Stimulated activated CD4-positive, alpha-beta T cell treated with anti-CD3 and anti-CD28 coated beads, Interleukin-2, amount 100 ng/mL, for 4 hours (primary cell): ENCODE results near the gene CDCA8.
"Not testable (repeated sequence)": the region's sequence is repeated elsewhere in the genome, so short reads cannot be mapped to it uniquely, and the experiment has no call there.

Source experiments
- DNase-seq: peaks from one replicate; pipeline ENCODE4 v3.0.0-alpha.2; 2020; ENCODE audit warnings: low read depth

CDCA8 gene

GRCh38 chr1:37718181-37718900 is 26.0 kb downstream of the CDCA8 start:
- no peak for DNase-seq

DNA sequence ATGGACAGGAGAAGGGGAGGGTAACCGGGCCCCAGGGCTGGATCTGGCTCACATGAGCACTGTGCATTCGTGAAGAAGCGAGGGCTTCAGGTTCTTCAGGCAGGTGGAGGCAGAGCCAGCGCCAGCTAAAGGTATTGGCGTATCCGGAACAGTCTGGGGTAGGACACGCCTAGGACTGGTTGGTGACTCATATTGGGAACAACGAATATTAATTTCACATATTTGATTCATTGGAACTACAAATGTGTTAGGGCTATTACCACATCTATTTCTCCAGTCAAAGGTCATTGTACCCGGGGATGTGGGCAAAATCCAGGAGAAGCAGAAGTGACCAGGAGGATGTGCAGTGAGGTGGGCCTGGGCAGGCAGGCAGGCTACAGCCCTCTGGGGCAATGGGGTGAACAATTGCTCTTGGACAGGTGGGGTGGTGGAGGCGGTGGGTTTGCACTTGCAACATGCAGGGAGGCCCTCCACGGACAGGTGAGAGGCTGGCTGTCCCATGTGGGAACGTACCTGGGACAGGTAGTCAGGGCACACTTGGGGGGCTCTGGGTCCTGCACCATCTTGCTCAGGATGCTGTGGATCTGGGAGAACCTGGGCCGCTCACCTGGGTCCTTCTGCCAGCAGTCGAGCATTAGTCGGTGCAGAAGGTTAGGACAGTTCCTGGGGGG is 26.7 kb downstream of the CDCA8 start:
- DNase-seq, result no peak

- no peak for DNase-seq
Measured at GRCh38 chr1:37719572-37720195, 27.4 kb downstream of the CDCA8 start.

GRCh38 chr1:37720231-37721130 is 28.2 kb downstream of the CDCA8 start:
- no peak for DNase-seq

DNA sequence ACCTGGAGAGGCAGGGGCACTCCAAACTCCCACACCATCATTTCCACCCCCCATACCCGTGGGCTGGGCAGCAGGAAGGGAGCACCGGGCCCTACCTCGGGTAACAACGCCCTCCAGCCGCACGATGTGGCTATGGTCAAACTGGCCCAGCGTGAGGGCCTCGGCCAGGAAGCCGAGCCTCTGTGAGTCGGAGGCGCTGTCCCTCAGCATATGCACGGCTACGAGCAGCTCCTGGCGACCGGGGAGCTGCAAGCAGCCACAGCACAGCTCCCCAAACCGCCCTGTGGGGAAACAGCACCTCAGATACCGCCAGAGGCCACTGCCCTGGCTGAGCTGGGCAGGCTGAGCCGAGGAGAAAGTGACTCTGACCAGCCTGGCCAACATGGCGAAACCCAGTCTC is 29.2 kb downstream of the CDCA8 start:
- no peak for DNase-seq

DNA sequence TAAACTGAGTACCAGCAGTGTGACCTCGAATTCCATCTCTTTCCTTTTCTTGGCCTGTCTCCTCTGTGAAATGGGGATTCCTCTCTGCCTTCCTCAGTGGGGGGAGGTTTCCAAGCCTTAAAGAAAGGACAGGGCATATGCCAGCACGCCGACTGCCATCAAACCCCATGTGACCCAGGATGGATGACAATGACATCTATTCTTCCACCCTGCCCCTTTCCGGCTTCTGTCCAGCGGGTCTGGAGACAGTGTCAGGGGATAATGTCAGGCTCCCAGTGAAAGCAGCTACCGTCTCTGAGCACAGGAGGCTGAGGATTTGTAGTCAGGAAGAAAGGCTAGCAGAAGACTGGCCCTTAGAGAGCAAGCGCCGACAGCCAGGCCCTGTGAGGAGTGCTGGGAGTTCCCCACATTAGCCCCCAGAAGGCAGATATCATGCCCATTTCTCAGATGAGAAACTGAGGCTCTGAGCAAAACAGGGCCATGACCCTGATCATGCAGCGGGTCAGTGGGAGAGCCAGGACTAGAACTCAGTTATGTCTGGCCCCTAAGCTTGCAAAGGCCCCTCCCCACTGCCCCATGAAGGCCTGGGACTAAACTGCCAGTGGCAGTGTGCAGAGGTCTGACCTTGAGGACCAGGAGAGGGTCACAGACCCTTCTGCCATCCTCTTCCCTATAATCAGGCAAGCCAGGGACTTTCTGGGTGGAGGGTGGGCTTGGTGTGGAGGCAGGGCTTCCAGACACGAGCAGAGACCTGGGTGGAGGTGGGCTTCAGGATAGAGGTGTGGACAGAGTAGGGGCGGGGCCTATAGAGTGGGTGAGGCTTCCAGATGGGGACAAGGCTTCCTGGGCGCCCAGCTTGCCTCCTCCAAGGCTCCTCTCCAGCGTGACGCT is 30.1 kb downstream of the CDCA8 start:
- no peak for DNase-seq

DNA sequence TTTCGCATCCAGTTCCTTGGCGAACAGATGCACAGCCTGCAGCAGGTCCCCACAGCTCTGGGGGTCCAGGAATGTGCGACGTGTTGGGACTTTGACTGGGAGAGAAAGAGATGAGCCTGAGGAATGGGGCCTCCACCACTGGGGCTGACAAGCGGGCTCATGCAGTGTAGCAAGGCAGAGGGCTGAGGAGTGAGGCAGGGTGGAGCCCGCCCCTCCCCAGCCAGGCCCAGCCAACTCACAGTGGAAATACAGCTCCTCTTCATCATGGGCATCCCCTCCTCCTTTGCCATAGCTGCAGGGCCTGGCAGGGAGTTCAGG is 30.7 kb downstream of the CDCA8 start:
- DNase-seq, result no peak

GRCh38 chr1:37723390-37724078 is 31.2 kb downstream of the CDCA8 start:
- DNase-seq, result no peak

DNA sequence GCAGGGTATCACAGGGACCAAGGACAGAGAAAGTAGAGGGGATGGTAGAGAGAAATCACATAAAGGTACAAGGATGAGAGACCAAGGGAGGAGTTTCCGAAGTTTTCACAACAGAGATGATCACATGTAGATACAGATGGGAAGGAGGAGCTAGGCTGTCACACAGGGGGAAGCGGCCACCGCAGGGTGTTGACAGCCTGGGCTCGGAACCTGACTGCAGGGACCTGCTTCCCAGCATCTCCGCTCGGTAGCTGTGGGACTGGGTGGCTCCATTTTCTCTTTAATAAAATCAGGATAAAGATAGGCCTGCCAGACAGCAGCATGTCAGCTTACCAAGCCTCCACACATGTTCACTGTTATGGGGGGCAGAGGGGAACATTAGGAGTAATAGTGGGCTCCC is 32.3 kb downstream of the CDCA8 start:
- DNase-seq, result no peak

GRCh38 chr1:37725851-37726613 is 33.7 kb downstream of the CDCA8 start:
- DNase-seq, result no peak

DNA sequence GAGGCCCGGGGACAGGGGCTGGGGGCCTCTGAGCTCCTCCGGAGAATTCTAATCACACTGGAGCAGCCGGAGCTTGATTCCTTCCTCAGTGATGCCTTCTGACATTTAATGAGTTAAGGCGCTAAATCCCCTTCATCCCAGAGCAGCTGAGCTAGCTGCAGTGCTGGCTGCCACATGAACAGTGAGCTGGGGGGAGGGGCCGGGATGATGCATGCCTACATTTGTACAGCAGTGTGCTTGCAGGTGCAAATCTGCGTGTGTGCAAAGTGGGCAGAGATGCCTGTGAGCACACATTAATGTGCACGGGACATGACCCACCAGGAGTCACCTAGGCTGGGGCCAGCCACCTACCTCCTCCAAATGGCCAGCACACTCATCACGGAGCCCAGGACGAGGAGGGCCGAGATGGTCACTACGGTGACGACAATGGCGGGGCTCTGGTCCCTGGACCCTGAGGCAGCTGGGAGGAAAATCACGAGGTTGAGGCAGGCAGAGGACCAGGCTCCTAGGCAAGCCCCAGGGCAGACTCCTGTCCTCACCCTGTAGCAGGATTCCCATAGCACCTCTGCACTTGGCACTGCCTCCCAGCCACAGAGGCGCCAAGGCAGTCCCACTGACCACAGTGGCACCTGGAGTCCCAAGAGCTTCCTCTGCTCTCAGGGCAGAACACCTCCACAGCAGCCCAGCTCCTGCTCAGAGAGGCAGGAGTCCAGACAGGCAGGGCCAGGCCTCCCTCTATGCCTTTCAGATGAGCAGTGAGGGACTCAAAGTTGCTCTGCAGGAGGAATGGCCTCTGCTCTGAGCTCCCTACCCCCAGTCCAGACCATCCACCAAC is 34.7 kb downstream of the CDCA8 start:
- DNase-seq, result no peak

GRCh38 chr1:37728416-37728815 is 36.1 kb downstream of the CDCA8 start:
- no peak for DNase-seq

- no peak for DNase-seq
Measured at GRCh38 chr1:37730376-37730775, 38.1 kb downstream of the CDCA8 start.

DNA sequence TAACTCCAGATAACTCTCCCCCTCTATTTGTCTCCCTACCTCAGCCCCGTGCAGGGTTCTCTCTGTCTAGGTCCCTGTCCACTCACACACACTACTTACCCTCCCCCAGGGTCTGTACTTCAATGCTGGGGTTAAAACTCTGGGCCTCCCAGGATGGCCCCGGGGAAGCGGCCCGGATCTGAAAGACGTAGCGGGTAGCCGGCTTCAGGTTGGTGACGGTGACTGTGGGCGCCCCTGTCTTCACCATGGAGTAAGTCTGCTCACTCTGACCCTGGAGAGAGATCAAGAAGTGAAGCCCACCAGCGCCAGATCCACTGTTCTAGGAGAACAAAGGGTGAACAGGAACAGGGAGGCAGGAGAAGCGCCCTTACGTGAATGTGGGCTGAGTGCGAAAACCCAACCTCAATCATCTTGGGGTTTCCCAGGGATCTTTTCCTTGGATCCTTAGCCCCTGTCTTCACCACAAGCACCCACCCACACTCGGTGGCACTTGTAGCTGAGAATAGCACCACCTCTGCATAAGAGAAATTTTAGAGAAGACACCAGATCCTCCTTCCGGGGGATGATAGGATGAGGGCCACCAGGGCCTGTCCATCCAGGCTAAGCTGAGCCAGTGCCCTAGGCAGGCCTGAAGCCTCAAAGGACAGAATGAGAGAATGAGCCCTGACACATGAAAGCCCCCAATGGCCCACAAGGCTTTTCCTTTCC is 39.1 kb downstream of the CDCA8 start:
- no peak for DNase-seq

- DNase-seq, result no peak
Measured at GRCh38 chr1:37732111-37732780, 39.9 kb downstream of the CDCA8 start.

DNA sequence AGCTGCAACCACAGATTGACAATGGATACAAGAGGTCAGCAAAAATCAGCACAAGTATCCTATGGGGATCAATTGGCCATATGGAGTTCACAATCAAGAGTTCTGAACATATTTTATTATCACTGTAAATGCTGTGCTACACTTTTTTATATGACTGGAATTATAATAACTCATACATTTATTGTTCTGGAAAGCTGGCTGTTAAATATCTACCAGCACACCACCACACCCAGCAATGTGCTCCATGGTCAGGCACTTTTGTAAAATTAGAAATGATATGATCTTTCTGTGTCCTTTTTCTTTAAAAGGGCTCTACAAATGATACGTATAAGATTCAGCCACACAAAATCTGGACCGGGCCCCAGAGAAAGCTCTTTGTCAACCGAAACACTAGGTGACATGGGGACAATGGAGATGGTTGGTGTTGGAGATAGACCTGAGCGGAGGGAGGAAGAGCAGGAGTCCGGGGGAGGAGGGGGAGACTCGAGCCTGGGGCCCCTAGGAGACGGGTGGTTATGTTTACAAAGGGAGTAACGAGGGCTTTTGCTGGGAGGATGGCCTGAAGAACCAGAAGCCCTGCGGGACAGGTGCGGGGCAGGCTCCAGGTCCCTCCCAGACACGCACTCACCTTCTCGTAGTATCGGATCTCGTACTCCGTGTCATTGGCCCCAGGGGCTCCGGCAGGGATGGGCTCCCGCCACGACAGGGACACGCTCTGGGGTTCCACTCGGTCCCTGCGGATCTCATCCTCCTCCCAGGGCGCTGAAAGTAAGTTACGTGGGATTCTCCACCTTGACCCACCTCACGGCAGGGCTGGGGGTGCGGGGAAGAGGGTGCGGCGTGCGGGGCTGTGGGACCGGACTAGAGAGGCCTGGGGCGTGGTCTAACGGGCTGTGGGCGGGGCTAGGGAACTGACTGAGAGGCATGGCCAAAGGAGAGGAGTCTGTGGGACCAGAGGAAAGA is 42.6 kb downstream of the CDCA8 start:
- DNase-seq, result no peak

GRCh38 chr1:37737975-37738374 is 45.7 kb downstream of the CDCA8 start:
- DNase-seq, result not testable (repeated sequence)
